GM12872 (cell line): ENCODE data around the gene RHOJ.

Experiments used
- CTCF ChIP-seq: IDR thresholded peaks from 3 replicates; pipeline ENCODE4 v1.5.1; 2011; ENCODE audit warnings: low read depth, mild to moderate bottlenecking, low read length, moderate library complexity; ENCODE audit not compliant: insufficient read depth

Gene RHOJ

GRCh38 chr14:63290741-63291430, 86.6 kb downstream of the RHOJ start:
- TF ChIP-seq CTCF, result no peak

- no peak for TF ChIP-seq CTCF
Measured at GRCh38 chr14:63292805-63293204, 88.6 kb downstream of the RHOJ start.

- TF ChIP-seq CTCF, result no peak
Measured at GRCh38 chr14:63295231-63295685, 91.0 kb downstream of the RHOJ start.

GRCh38 chr14:63296060-63296563, 91.9 kb downstream of the RHOJ start:
- TF ChIP-seq CTCF, result no peak

- TF ChIP-seq CTCF, result no peak
Measured at GRCh38 chr14:63297372-63298063, 93.3 kb downstream of the RHOJ start.

GRCh38 chr14:63299351-63300110, 95.3 kb downstream of the RHOJ start:
- TF ChIP-seq CTCF, result no peak

GRCh38 chr14:63300854-63301253, 96.6 kb downstream of the RHOJ start:
- no peak for TF ChIP-seq CTCF
